GM10847 (cell line): ENCODE data around the gene KRTAP10-4.

Experiments used
- POLR2A ChIP-seq: IDR thresholded peaks from 2 replicates; pipeline ENCODE4 v1.6.1; 2011; ENCODE audit not compliant: insufficient read length; ENCODE audit errors: extremely low read depth

The KRTAP10-4 gene

GRCh38 chr21:44581158-44581557, 7.6 kb downstream of the KRTAP10-4 start:
- no peak for TF ChIP-seq POLR2A

GRCh38 chr21:44582055-44582454, 8.5 kb downstream of the KRTAP10-4 start:
- no peak for TF ChIP-seq POLR2A

- TF ChIP-seq POLR2A = no peak
Observed at GRCh38 chr21:44583089-44583799, 9.7 kb downstream of the KRTAP10-4 start.

- TF ChIP-seq POLR2A = no peak
Observed at GRCh38 chr21:44583800-44584147, 10.2 kb downstream of the KRTAP10-4 start.

- no peak for TF ChIP-seq POLR2A
Observed at GRCh38 chr21:44585892-44586291, 12.4 kb downstream of the KRTAP10-4 start.

GRCh38 chr21:44589094-44589493, 15.6 kb downstream of the KRTAP10-4 start:
- TF ChIP-seq POLR2A = no peak

- no peak for TF ChIP-seq POLR2A
Observed at GRCh38 chr21:44589586-44590305, 16.2 kb downstream of the KRTAP10-4 start.

GRCh38 chr21:44590311-44590721, 16.8 kb downstream of the KRTAP10-4 start:
- no peak for TF ChIP-seq POLR2A

GRCh38 chr21:44592446-44593311, 19.1 kb downstream of the KRTAP10-4 start, which contains the start of gene KRTAP10-6:
Gene KRTAP10-6, minus strand, starts transcription at chr21:44592505. Its CDS starts 21 bp downstream, at chr21:44592484.
- TF ChIP-seq POLR2A = no peak

- TF ChIP-seq POLR2A = no peak
Observed at GRCh38 chr21:44593598-44594405, 20.3 kb downstream of the KRTAP10-4 start.

- no peak for TF ChIP-seq POLR2A
Observed at GRCh38 chr21:44594406-44594916, 20.9 kb downstream of the KRTAP10-4 start.

- no peak for TF ChIP-seq POLR2A
Observed at GRCh38 chr21:44595524-44595923, 22.0 kb downstream of the KRTAP10-4 start.

- no peak for TF ChIP-seq POLR2A
Observed at GRCh38 chr21:44596068-44596725, 22.7 kb downstream of the KRTAP10-4 start.

- no peak for TF ChIP-seq POLR2A
Observed at GRCh38 chr21:44598061-44598460, 24.5 kb downstream of the KRTAP10-4 start.
